Measurements from ENCODE around the gene CACNA1G.

DNA sequence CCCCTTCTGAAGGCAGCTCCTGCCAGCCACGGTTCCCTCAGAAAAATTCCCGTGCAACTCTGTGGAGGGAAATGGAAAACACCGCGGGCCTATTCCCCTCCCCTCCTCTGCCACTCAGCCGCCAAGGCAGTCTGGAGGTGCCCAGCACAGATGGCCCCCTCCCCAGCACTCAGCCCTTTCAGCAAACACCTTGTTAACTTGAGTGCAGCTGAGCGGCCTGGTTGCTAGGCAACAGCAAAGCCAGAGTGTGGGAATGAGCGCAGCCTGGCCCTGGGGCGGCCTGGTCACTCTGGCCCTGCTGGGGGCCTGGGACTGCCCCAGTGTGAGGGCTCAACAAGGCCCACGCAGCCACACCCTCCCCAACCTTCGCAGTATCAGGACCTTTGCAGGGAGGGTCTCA lies 32.8 kb downstream of the CACNA1G start:
- TF ChIP-seq, protein P1, sequence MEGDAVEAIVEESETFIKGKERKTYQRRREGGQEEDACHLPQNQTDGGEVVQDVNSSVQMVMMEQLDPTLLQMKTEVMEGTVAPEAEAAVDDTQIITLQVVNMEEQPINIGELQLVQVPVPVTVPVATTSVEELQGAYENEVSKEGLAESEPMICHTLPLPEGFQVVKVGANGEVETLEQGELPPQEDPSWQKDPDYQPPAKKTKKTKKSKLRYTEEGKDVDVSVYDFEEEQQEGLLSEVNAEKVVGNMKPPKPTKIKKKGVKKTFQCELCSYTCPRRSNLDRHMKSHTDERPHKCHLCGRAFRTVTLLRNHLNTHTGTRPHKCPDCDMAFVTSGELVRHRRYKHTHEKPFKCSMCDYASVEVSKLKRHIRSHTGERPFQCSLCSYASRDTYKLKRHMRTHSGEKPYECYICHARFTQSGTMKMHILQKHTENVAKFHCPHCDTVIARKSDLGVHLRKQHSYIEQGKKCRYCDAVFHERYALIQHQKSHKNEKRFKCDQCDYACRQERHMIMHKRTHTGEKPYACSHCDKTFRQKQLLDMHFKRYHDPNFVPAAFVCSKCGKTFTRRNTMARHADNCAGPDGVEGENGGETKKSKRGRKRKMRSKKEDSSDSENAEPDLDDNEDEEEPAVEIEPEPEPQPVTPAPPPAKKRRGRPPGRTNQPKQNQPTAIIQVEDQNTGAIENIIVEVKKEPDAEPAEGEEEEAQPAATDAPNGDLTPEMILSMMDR (conservative IDR thresholded peaks at IDR 0.05; ENCODE audit: low read length), result no peak
- TF ChIP-seq EZH2phosphoT487 (IDR thresholded peaks at IDR 0.05; ENCODE audit: borderline replicate concordance, low read depth, low read length), result no peak
